GM21737 (cell line): ENCODE results near the gene UGT2A1.
"Not testable (repeated sequence)": the region's sequence is repeated elsewhere in the genome, so short reads cannot be mapped to it uniquely, and the experiment has no call there.

Source experiments
- ATAC-seq: cut with Tn5 transposase; IDR thresholded peaks from one replicate; pipeline ENCODE4 v1.9.1; 2021; ENCODE audit warnings: mild to moderate bottlenecking, moderate library complexity; ENCODE audit not compliant: unreplicated experiment

The UGT2A1 gene

GRCh38 chr4:69653147-69653546 lies at the start of gene UGT2A1:
TSS of gene UGT2A1 (minus strand) at chr4:69653247. CDS start at chr4:69647644, 5,603 bp downstream.
- ATAC-seq = no peak

GRCh38 chr4:69702201-69702600 lies 49.2 kb upstream of the UGT2A1 start:
- ATAC-seq = no peak

GRCh38 chr4:69701696-69702095 lies 48.6 kb upstream of the UGT2A1 start:
- ATAC-seq = no peak

- ATAC-seq = no peak
These were observed 44.6 kb upstream of the UGT2A1 start for GRCh38 chr4:69697536-69698242.

GRCh38 chr4:69689599-69689998 lies 36.6 kb upstream of the UGT2A1 start:
- ATAC-seq = no peak

GRCh38 chr4:69684804-69685203 lies 31.8 kb upstream of the UGT2A1 start:
- no peak for ATAC-seq

- no peak for ATAC-seq
These were observed 15.6 kb upstream of the UGT2A1 start for GRCh38 chr4:69668680-69669079.

GRCh38 chr4:69664009-69664408 lies 11.0 kb upstream of the UGT2A1 start:
- ATAC-seq = not testable (repeated sequence)

GRCh38 chr4:69661130-69661803 lies 8.2 kb upstream of the UGT2A1 start:
- ATAC-seq = not testable (repeated sequence)

GRCh38 chr4:69658133-69658532 lies 5.1 kb upstream of the UGT2A1 start:
- ATAC-seq = no peak

- ATAC-seq = no peak
These were observed 3.7 kb upstream of the UGT2A1 start for GRCh38 chr4:69656653-69657158.

- no peak for ATAC-seq
These were observed 2.2 kb downstream of the UGT2A1 start for GRCh38 chr4:69650872-69651271.

GRCh38 chr4:69649629-69650028 lies 3.4 kb downstream of the UGT2A1 start:
- no peak for ATAC-seq

- no peak for ATAC-seq
These were observed 3.8 kb downstream of the UGT2A1 start for GRCh38 chr4:69649207-69649606.

GRCh38 chr4:69642961-69643360 lies 10.1 kb downstream of the UGT2A1 start:
- no peak for ATAC-seq

GRCh38 chr4:69640289-69640688 lies 12.8 kb downstream of the UGT2A1 start:
- no peak for ATAC-seq

- no peak for ATAC-seq
These were observed 13.5 kb downstream of the UGT2A1 start, which contains the start of gene UGT2A2 for GRCh38 chr4:69639542-69639941. TSS of gene UGT2A2 (minus strand) at chr4:69639642. CDS start at chr4:69639640, 2 bp downstream.

GRCh38 chr4:69617083-69617694 lies 35.9 kb downstream of the UGT2A1 start:
- no peak for ATAC-seq

- ATAC-seq = no peak
These were observed 42.6 kb downstream of the UGT2A1 start for GRCh38 chr4:69610484-69610883.

- no peak for ATAC-seq
These were observed 52.0 kb downstream of the UGT2A1 start for GRCh38 chr4:69601065-69601464.

GRCh38 chr4:69600013-69600412 lies 53.0 kb downstream of the UGT2A1 start:
- no peak for ATAC-seq

GRCh38 chr4:69594382-69594781 lies 58.7 kb downstream of the UGT2A1 start:
- no peak for ATAC-seq
